HepG2 (cell line): ENCODE data around the gene EAF1. TPM values are rescaled to one million over a fixed set of nuclear protein-coding genes. Genes with fewer than 3 reads are reported as not detected.

Experiments
- ATAC-seq: fragments of 200-7000 bp; cut with Tn5 transposase; 3 replicates; pipeline ENCODE4 v1.9.1; 2020; ENCODE audit warnings: mild to moderate bottlenecking, moderate library complexity
- BruUV-seq: library from RNA; stranded (reverse); fragments of 400-500 nt; replicated peaks from 2 replicates; lab custom pipeline; 2021; lab: Mats Ljungman, UMichigan
- CTCF ChIA-PET: fragments of 300-600 bp; formaldehyde crosslinking; extraction: SDS; loops from one replicate; lab custom pipeline; 2021; ENCODE audit warnings: low total read pairs, inconsistent platforms, low intra/inter-chr PET ratio; lab: Yijun Ruan, JAX
- POLR2A ChIA-PET: fragments of 350-600 bp; sonication (Branson Sonifier 250); formaldehyde crosslinking; loops from one replicate; lab custom pipeline; 2020; ENCODE audit warnings: antibody characterized with exemption, inconsistent platforms; lab: Yijun Ruan, JAX
- DNase-seq: peaks from one replicate; pipeline ENCODE4 v3.0.0-alpha.2; 2015; ENCODE audit warnings: low spot score
- FAIRE-seq: peaks from 3 replicates; lab custom pipeline; 2011; peaks lifted over from hg19 to GRCh38; lab: Jason Lieb, UNC
- H2AFZ ChIP-seq: one replicate; pipeline ENCODE4 v1.6.1; 2011; ENCODE audit warnings: low read length, inconsistent platforms
- H3K27ac ChIP-seq: fragments of 300-600 bp; 3 replicates; pipeline ENCODE4 v1.8.0; 2011; ENCODE audit warnings: mixed run types, mild to moderate bottlenecking, mixed read lengths, low read length, inconsistent platforms; ENCODE audit not compliant: insufficient read depth; ENCODE audit errors: extremely low read length
- H3K27me3 ChIP-seq, 2 experiments: fragments of 200-600 bp in 1 of 2; 2 replicates in 1 of 2; 3 replicates in 1 of 2; pipeline versions ENCODE4 v1.6.0 to v1.8.0; 2011; ENCODE audit warnings: low read length in 2 of 2, mild to moderate bottlenecking in 2 of 2, moderate library complexity in 2 of 2, inconsistent platforms in 1 of 2; ENCODE audit not compliant: insufficient read depth in 2 of 2, control insufficient read depth in 1 of 2
- H3K36me3 ChIP-seq, 2 experiments: fragments of 200-600 bp in 1 of 2; replicated peaks in 1 of 2; 2 replicates in 1 of 2; 3 replicates in 1 of 2; pipeline versions ENCODE4 v1.5.1 to v1.8.0; 2011; ENCODE audit warnings: low read length in 2 of 2, inconsistent platforms in 1 of 2; ENCODE audit not compliant: insufficient read depth in 2 of 2, control insufficient read depth in 1 of 2
- H3K4me1 ChIP-seq: 2 replicates; pipeline ENCODE4 v1.5.1; 2012; ENCODE audit warnings: low read length, inconsistent platforms; ENCODE audit not compliant: insufficient read depth
- H3K4me2 ChIP-seq: 2 replicates; pipeline ENCODE4 v1.6.0; 2011; ENCODE audit warnings: low read depth, low read length, inconsistent platforms
- H3K4me3 ChIP-seq, 3 experiments: fragments of 200-600 bp in 1 of 3; sonication (generic), shearing (Covaris generic) in 1 of 3; replicated peaks in 1 of 3; 2 replicates each; pipeline ENCODE4 v1.5.1; 2011 to 2016; ENCODE audit warnings: low read length in 3 of 3, inconsistent platforms in 2 of 3, low read depth in 2 of 3, mild to moderate bottlenecking in 2 of 3, control low read depth in 1 of 3, mixed read lengths in 1 of 3; ENCODE audit not compliant: insufficient read depth in 1 of 3
- H3K79me2 ChIP-seq: one replicate; pipeline ENCODE4 v1.6.1; 2011; ENCODE audit warnings: low read length, inconsistent platforms; ENCODE audit not compliant: insufficient read depth
- H3K9ac ChIP-seq: 2 replicates; pipeline ENCODE4 v1.6.0; 2011; ENCODE audit warnings: mild to moderate bottlenecking, low read depth, low read length, inconsistent platforms; ENCODE audit not compliant: insufficient read depth
- H3K9me3 ChIP-seq: 2 replicates; pipeline ENCODE4 v1.5.1; 2012; ENCODE audit warnings: mild to moderate bottlenecking, low read length
- H4K20me1 ChIP-seq: 2 replicates; pipeline ENCODE4 v1.6.0; 2011; ENCODE audit warnings: inconsistent platforms, mild to moderate bottlenecking, low read length, moderate library complexity; ENCODE audit not compliant: insufficient read depth
- ARID3A ChIP-seq: IDR thresholded peaks from 2 replicates; pipeline ENCODE4 v1.6.1; 2012; ENCODE audit warnings: low read depth, low read length, improper control_type of control experiment
- ATM ChIP-seq: fragments of 450-650 bp; IDR thresholded peaks from 2 replicates; pipeline ENCODE4 v1.7.1; 2017; ENCODE audit warnings: mild to moderate bottlenecking, borderline replicate concordance
- CHD4 ChIP-seq: fragments of 200-600 bp; sonication (generic); IDR thresholded peaks from 2 replicates; pipeline ENCODE4 v1.7.0; 2017; ENCODE audit warnings: mild to moderate bottlenecking, low read length, borderline replicate concordance
- JUN ChIP-seq: sonication (generic); formaldehyde crosslinking; IDR thresholded peaks from 2 replicates; pipeline ENCODE4 v1.4.0; 2020; ENCODE audit warnings: mild to moderate bottlenecking, missing genetic modification reagents
- MBD4 ChIP-seq: IDR thresholded peaks from 2 replicates; pipeline ENCODE4 v1.6.1; 2012; ENCODE audit warnings: low read length, inconsistent platforms, borderline replicate concordance
- MIER2 ChIP-seq: IDR thresholded peaks from 2 replicates; pipeline ENCODE4 v1.6.1; 2016; ENCODE audit warnings: missing biosample characterization, missing genetic modification reagents
- NKX3-1 ChIP-seq: sonication (generic); formaldehyde crosslinking; IDR thresholded peaks from 2 replicates; pipeline ENCODE4 v1.5.0; 2020; ENCODE audit warnings: missing genetic modification reagents
- NR2C2 ChIP-seq: sonication (generic); formaldehyde crosslinking; IDR thresholded peaks from 2 replicates; pipeline ENCODE4 v1.4.0; 2020; ENCODE audit warnings: missing genetic modification reagents, mild to moderate bottlenecking, moderate library complexity, borderline replicate concordance
- PRMT3 ChIP-seq: sonication (generic); formaldehyde crosslinking; IDR thresholded peaks from 2 replicates; pipeline ENCODE4 v1.8.1; 2022; ENCODE audit warnings: low read depth, mild to moderate bottlenecking, moderate library complexity, missing genetic modification reagents, borderline replicate concordance
- REST ChIP-seq, 2 experiments: IDR thresholded peaks; 2 replicates each; pipeline ENCODE4 v1.6.1; 2011 to 2012; ENCODE audit warnings: low read length in 2 of 2, borderline replicate concordance in 1 of 2, low read depth in 1 of 2, mild to moderate bottlenecking in 1 of 2, moderate library complexity in 1 of 2
- TAF1 ChIP-seq: sonication (generic); formaldehyde crosslinking; IDR thresholded peaks from 2 replicates; pipeline ENCODE4 v1.4.0; 2020; ENCODE audit warnings: missing genetic modification reagents
- ZBTB38 ChIP-seq: sonication (generic); formaldehyde crosslinking; IDR thresholded peaks from 2 replicates; pipeline ENCODE4 v1.5.1; 2020; ENCODE audit warnings: mild to moderate bottlenecking, missing genetic modification reagents
- ZFP36 ChIP-seq: fragments of 150-350 bp; IDR thresholded peaks from 2 replicates; pipeline ENCODE4 v1.6.1; 2018; ENCODE audit warnings: borderline replicate concordance, low read length, low read depth; ENCODE audit not compliant: partially characterized antibody
- ZNF260 ChIP-seq: sonication (generic); formaldehyde crosslinking; IDR thresholded peaks from 2 replicates; pipeline ENCODE4 v1.4.0; 2020; ENCODE audit warnings: missing genetic modification reagents, low read depth, mild to moderate bottlenecking, borderline replicate concordance
- ZNF615 ChIP-seq: sonication (generic); formaldehyde crosslinking; IDR thresholded peaks from 2 replicates; pipeline ENCODE4 v1.5.0; 2020; ENCODE audit warnings: mild to moderate bottlenecking, missing genetic modification reagents, borderline replicate concordance
- ZSCAN30 ChIP-seq: sonication (generic); formaldehyde crosslinking; IDR thresholded peaks from 2 replicates; pipeline ENCODE4 v1.5.0; 2020; ENCODE audit warnings: mild to moderate bottlenecking, missing genetic modification reagents
- WGBS: methylation state at CpG from one replicate; pipeline ENCODE4 v1.1.6; 2017; ENCODE audit warnings: low lambda C conversion rate; 5-methylcytosine and 5-hydroxymethylcytosine counted together
- in situ Hi-C: cut with HindIII; loops from 2 replicates; pipeline ENCODE4 v1.10.0; 2017; ENCODE audit warnings: low pct_unique_long_range_greater_than_20kb; ENCODE audit not compliant: extremely low pct_ligation_motif_present
- intact Hi-C: fragments of 100-400 bp; cut with micrococcal nuclease; formaldehyde crosslinking; loops from one replicate; pipeline ENCODE4 v1.10.0; 2022; ENCODE audit not compliant: unreplicated experiment
- polyA plus RNA-seq, 8 experiments: library from polyadenylated mRNA; depleted of rRNA in 3 of 8; stranded (reverse) in 7 of 8; unstranded in 1 of 8; fragments of >200 nt; fragmentation: Illumina TruSeq in 4 of 8; extraction: Trizol in 4 of 8; gene quantifications; 2 replicates each; pipeline versions ENCODE4 v1.2.1 to v1.2.3, GENCODE V29; 2011 to 2016; ENCODE audit warnings: low read depth in 4 of 8, missing spikeins in 1 of 8, mixed read lengths in 1 of 8; ENCODE audit not compliant: insufficient read depth in 1 of 8
- total RNA-seq, 5 experiments: library from RNA; depleted of rRNA; stranded (reverse); fragments of >200 nt; fragmentation: Illumina TruSeq; extraction: Trizol; gene quantifications; 2 replicates each; pipeline ENCODE4 v1.2.3, GENCODE V29; 2016; ENCODE audit warnings: low read depth in 1 of 5

Gene EAF1
- total and polyA plus RNA-seq, 2 of the 13 experiments (the other 11 are each of a cell fraction or from before 2014, with no cell fraction given): 8.1 to 30.0 TPM

- POLR2A ChIA-PET: no interaction called here
- in situ Hi-C loops: no loop called here
These were observed 7.4 kb downstream of the EAF1 start for GRCh38 chr3:15434756-15435155.

More at GRCh38 chr3:15434756-15435155, 7.4 kb downstream of the EAF1 start:
- Histone ChIP-seq H3K9me3 (no peaks in the 10 kb centered on the region), H3K9ac (no peak overlapping the region), H3K4me3 (no peak overlapping the region), H3K27me3 (no peaks in the 10 kb centered on the region), H4K20me1 (peaks cover 4% of the 10 kb centered on the region; the same call in 1 of the 2 replicates), H3K4me2 (no peak overlapping the region), H2AFZ (no peak overlapping the region)
- ATAC-seq: no peak
- 97% methylated on average over 4 of the region's 4 CpGs for WGBS
- CTCF ChIA-PET: no interaction called here
- no peak for DNase-seq
- intact Hi-C loops: no loop called here
- no peak for TF ChIP-seq ZNF615 (CRISPR knock-in tag)
- TF ChIP-seq REST (IDR thresholded peaks at IDR 0.05; ENCODE audit: borderline replicate concordance in 1 of 2, low read depth in 1 of 2, low read length in 2 of 2): peak; percentile 31 to 88
- no peak for TF ChIP-seq NR2C2 (CRISPR knock-in tag)
- no peak for TF ChIP-seq ARID3A
- no peak for TF ChIP-seq CHD4
- peak; percentile 64; the same call in 1 of the 2 replicates for TF ChIP-seq MIER2
- no peak for TF ChIP-seq ZNF260
- no peak for TF ChIP-seq ATM
- TF ChIP-seq ZBTB38 (CRISPR knock-in tag): no peak
- TF ChIP-seq ZSCAN30 (CRISPR knock-in tag): no peak
- TF ChIP-seq PRMT3 (CRISPR knock-in tag): no peak
- no peak for TF ChIP-seq MBD4
- TF ChIP-seq TAF1 (CRISPR knock-in tag): no peak
- TF ChIP-seq NKX3-1 (CRISPR knock-in tag): no peak
- no peak for TF ChIP-seq ZFP36
- no peak for TF ChIP-seq JUN (CRISPR knock-in tag)
- TF ChIP-seq, all 625 proteins: peak for 2
- BruUV-seq: no TSS peak
- Histone ChIP-seq H3K27ac (no peak overlapping the region), H3K79me2 (peaks cover 23% of the 10 kb centered on the region), H3K36me3 (peaks cover 22 to 84% of the 10 kb centered on the region in 2 experiments), H3K4me1 (peaks cover 11% of the 10 kb centered on the region)
- no peak for FAIRE-seq
